HepG2 (cell line): ENCODE measurements around the gene LYRM4. TPM values are rescaled to one million over a fixed set of nuclear protein-coding genes. Genes with fewer than 3 reads are reported as not detected.

Experiments
- ATAC-seq: fragments of 200-7000 bp; cut with Tn5 transposase; 3 replicates; pipeline ENCODE4 v1.9.1; 2020; ENCODE audit warnings: mild to moderate bottlenecking, moderate library complexity
- BruUV-seq: library from RNA; stranded (reverse); fragments of 400-500 nt; replicated peaks from 2 replicates; lab custom pipeline; 2021; lab: Mats Ljungman, UMichigan
- CTCF ChIA-PET: fragments of 300-600 bp; formaldehyde crosslinking; extraction: SDS; loops from one replicate; lab custom pipeline; 2021; ENCODE audit warnings: low total read pairs, inconsistent platforms, low intra/inter-chr PET ratio; lab: Yijun Ruan, JAX
- POLR2A ChIA-PET: fragments of 350-600 bp; sonication (Branson Sonifier 250); formaldehyde crosslinking; loops from one replicate; lab custom pipeline; 2020; ENCODE audit warnings: antibody characterized with exemption, inconsistent platforms; lab: Yijun Ruan, JAX
- DNase-seq: peaks from one replicate; pipeline ENCODE4 v3.0.0-alpha.2; 2015; ENCODE audit warnings: low spot score
- FAIRE-seq: peaks from 3 replicates; lab custom pipeline; 2011; peaks lifted over from hg19 to GRCh38; lab: Jason Lieb, UNC
- H2AFZ ChIP-seq: one replicate; pipeline ENCODE4 v1.6.1; 2011; ENCODE audit warnings: low read length, inconsistent platforms
- H3K27ac ChIP-seq: fragments of 300-600 bp; 3 replicates; pipeline ENCODE4 v1.8.0; 2011; ENCODE audit warnings: mixed run types, mild to moderate bottlenecking, mixed read lengths, low read length, inconsistent platforms; ENCODE audit not compliant: insufficient read depth; ENCODE audit errors: extremely low read length
- H3K27me3 ChIP-seq, 2 experiments: fragments of 200-600 bp in 1 of 2; 2 replicates in 1 of 2; 3 replicates in 1 of 2; pipeline versions ENCODE4 v1.6.0 to v1.8.0; 2011; ENCODE audit warnings: low read length in 2 of 2, mild to moderate bottlenecking in 2 of 2, moderate library complexity in 2 of 2, inconsistent platforms in 1 of 2; ENCODE audit not compliant: insufficient read depth in 2 of 2, control insufficient read depth in 1 of 2
- H3K36me3 ChIP-seq, 2 experiments: fragments of 200-600 bp in 1 of 2; replicated peaks in 1 of 2; 2 replicates in 1 of 2; 3 replicates in 1 of 2; pipeline versions ENCODE4 v1.5.1 to v1.8.0; 2011; ENCODE audit warnings: low read length in 2 of 2, inconsistent platforms in 1 of 2; ENCODE audit not compliant: insufficient read depth in 2 of 2, control insufficient read depth in 1 of 2
- H3K4me1 ChIP-seq: 2 replicates; pipeline ENCODE4 v1.5.1; 2012; ENCODE audit warnings: low read length, inconsistent platforms; ENCODE audit not compliant: insufficient read depth
- H3K4me2 ChIP-seq: 2 replicates; pipeline ENCODE4 v1.6.0; 2011; ENCODE audit warnings: low read depth, low read length, inconsistent platforms
- H3K4me3 ChIP-seq, 3 experiments: fragments of 200-600 bp in 1 of 3; sonication (generic), shearing (Covaris generic) in 1 of 3; replicated peaks in 1 of 3; 2 replicates each; pipeline ENCODE4 v1.5.1; 2011 to 2016; ENCODE audit warnings: low read length in 3 of 3, inconsistent platforms in 2 of 3, low read depth in 2 of 3, mild to moderate bottlenecking in 2 of 3, control low read depth in 1 of 3, mixed read lengths in 1 of 3; ENCODE audit not compliant: insufficient read depth in 1 of 3
- H3K79me2 ChIP-seq: one replicate; pipeline ENCODE4 v1.6.1; 2011; ENCODE audit warnings: low read length, inconsistent platforms; ENCODE audit not compliant: insufficient read depth
- H3K9ac ChIP-seq: 2 replicates; pipeline ENCODE4 v1.6.0; 2011; ENCODE audit warnings: mild to moderate bottlenecking, low read depth, low read length, inconsistent platforms; ENCODE audit not compliant: insufficient read depth
- H3K9me3 ChIP-seq: 2 replicates; pipeline ENCODE4 v1.5.1; 2012; ENCODE audit warnings: mild to moderate bottlenecking, low read length
- H4K20me1 ChIP-seq: 2 replicates; pipeline ENCODE4 v1.6.0; 2011; ENCODE audit warnings: inconsistent platforms, mild to moderate bottlenecking, low read length, moderate library complexity; ENCODE audit not compliant: insufficient read depth
- CREB1 ChIP-seq, 2 experiments: fragments of 450-650 bp in 1 of 2; IDR thresholded peaks; 2 replicates each; pipeline ENCODE4 v1.6.1; 2016 to 2017; ENCODE audit warnings: control low read depth in 1 of 2, mild to moderate bottlenecking in 1 of 2, missing compliant biosample characterization in 1 of 2, missing genetic modification characterization in 1 of 2
- DR1 ChIP-seq: sonication (generic); formaldehyde crosslinking; IDR thresholded peaks from 2 replicates; pipeline ENCODE4 v1.8.0; 2021; ENCODE audit warnings: mild to moderate bottlenecking, missing genetic modification reagents, inconsistent platforms
- KAT7 ChIP-seq: IDR thresholded peaks from 2 replicates; pipeline ENCODE4 v1.6.1; 2018; ENCODE audit warnings: borderline replicate concordance, missing compliant biosample characterization
- KIAA2018 ChIP-seq: sonication (generic); formaldehyde crosslinking; IDR thresholded peaks from 2 replicates; pipeline ENCODE4 v1.5.0; 2020; ENCODE audit warnings: mild to moderate bottlenecking, missing genetic modification reagents, borderline replicate concordance
- MXD1 ChIP-seq: sonication (generic); formaldehyde crosslinking; IDR thresholded peaks from 2 replicates; pipeline ENCODE4 v1.4.0; 2020; ENCODE audit warnings: mild to moderate bottlenecking, missing genetic modification reagents
- MYPOP ChIP-seq: sonication (generic); formaldehyde crosslinking; IDR thresholded peaks from 2 replicates; pipeline ENCODE4 v1.8.1; 2023; ENCODE audit warnings: mild to moderate bottlenecking, moderate library complexity, missing genetic modification reagents
- PPARG ChIP-seq: conservative IDR thresholded peaks from 2 replicates; pipeline ENCODE4 v1.6.1; 2016; ENCODE audit warnings: missing biosample characterization, missing genetic modification reagents
- SRF ChIP-seq: IDR thresholded peaks from 2 replicates; pipeline ENCODE4 v1.6.1; 2011; ENCODE audit warnings: mild to moderate bottlenecking, low read depth, low read length, moderate library complexity
- THAP11 ChIP-seq: IDR thresholded peaks from 2 replicates; pipeline ENCODE4 v1.6.1; 2016; ENCODE audit warnings: missing biosample characterization, missing genetic modification reagents
- YEATS2 ChIP-seq: sonication (generic); formaldehyde crosslinking; IDR thresholded peaks from 2 replicates; pipeline ENCODE4 v1.4.0; 2020; ENCODE audit warnings: missing genetic modification reagents, borderline replicate concordance
- ZFP1 ChIP-seq: IDR thresholded peaks from 2 replicates; pipeline ENCODE4 v1.6.1; 2016
- ZNF564 ChIP-seq: sonication (generic); formaldehyde crosslinking; IDR thresholded peaks from 2 replicates; pipeline ENCODE4 v1.8.1; 2023; ENCODE audit warnings: mild to moderate bottlenecking, missing genetic modification reagents
- ZNF589 ChIP-seq: sonication (generic); formaldehyde crosslinking; conservative IDR thresholded peaks from 2 replicates; pipeline ENCODE4 v1.8.0; 2022; ENCODE audit warnings: mild to moderate bottlenecking, moderate library complexity, missing genetic modification reagents
- ZNF788 ChIP-seq: sonication (generic); formaldehyde crosslinking; IDR thresholded peaks from 2 replicates; pipeline ENCODE4 v1.5.0; 2020; ENCODE audit warnings: mild to moderate bottlenecking, missing genetic modification reagents, borderline replicate concordance
- in situ Hi-C: cut with HindIII; loops from 2 replicates; pipeline ENCODE4 v1.10.0; 2017; ENCODE audit warnings: low pct_unique_long_range_greater_than_20kb; ENCODE audit not compliant: extremely low pct_ligation_motif_present
- intact Hi-C: fragments of 100-400 bp; cut with micrococcal nuclease; formaldehyde crosslinking; loops from one replicate; pipeline ENCODE4 v1.10.0; 2022; ENCODE audit not compliant: unreplicated experiment
- polyA plus RNA-seq, 8 experiments: library from polyadenylated mRNA; depleted of rRNA in 3 of 8; stranded (reverse) in 7 of 8; unstranded in 1 of 8; fragments of >200 nt; fragmentation: Illumina TruSeq in 4 of 8; extraction: Trizol in 4 of 8; gene quantifications; 2 replicates each; pipeline versions ENCODE4 v1.2.1 to v1.2.3, GENCODE V29; 2011 to 2016; ENCODE audit warnings: low read depth in 4 of 8, missing spikeins in 1 of 8, mixed read lengths in 1 of 8; ENCODE audit not compliant: insufficient read depth in 1 of 8
- total RNA-seq, 5 experiments: library from RNA; depleted of rRNA; stranded (reverse); fragments of >200 nt; fragmentation: Illumina TruSeq; extraction: Trizol; gene quantifications; 2 replicates each; pipeline ENCODE4 v1.2.3, GENCODE V29; 2016; ENCODE audit warnings: low read depth in 1 of 5
- TF ChIP-seq, protein P1 (sequence below): sonication (generic); formaldehyde crosslinking; IDR thresholded peaks from 2 replicates; pipeline ENCODE4 v1.4.0; 2020; ENCODE audit warnings: missing genetic modification reagents

Gene LYRM4
- total and polyA plus RNA-seq, 2 of the 13 experiments (the other 11 are each of a cell fraction or from before 2014, with no cell fraction given): 64.6 to 67.5 TPM

DNA sequence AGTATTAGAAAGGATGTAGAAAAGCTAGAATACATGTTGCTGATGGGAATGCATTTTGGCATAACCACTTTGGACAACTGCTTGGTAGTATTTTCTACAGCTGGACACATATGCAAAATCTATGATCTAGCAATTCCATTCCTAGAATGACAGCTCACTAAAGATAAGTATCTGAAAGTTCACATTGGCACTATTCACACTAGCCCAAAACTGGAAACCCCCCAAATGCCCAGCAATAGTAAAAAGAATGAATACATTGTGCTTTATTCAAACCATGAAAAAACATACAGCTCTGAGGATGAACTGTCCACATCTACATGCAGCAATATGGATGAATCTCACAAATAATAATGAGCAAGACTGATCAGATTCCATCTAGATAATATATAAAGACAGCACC is 96.7 kb downstream of the LYRM4 start:
- TF ChIP-seq SRF (no peak), ZFP1 (no peak), ZNF589 (CRISPR knock-in tag) (no peak), ZNF564 (CRISPR knock-in tag) (no peak), KIAA2018 (CRISPR knock-in tag) (no peak), ZNF788 (CRISPR knock-in tag) (no peak), MXD1 (CRISPR knock-in tag) (no peak), YEATS2 (CRISPR knock-in tag) (no peak), CREB1 (IDR thresholded peaks at IDR 0.05) (no peak), CREB1 (CRISPR knock-in tag; IDR thresholded peaks at IDR 0.05) (no peak), KAT7 (no peak), DR1 (CRISPR knock-in tag) (no peak), THAP11 (CRISPR knock-in tag) (no peak), PPARG (CRISPR knock-in tag) (no peak), MYPOP (CRISPR knock-in tag) (no peak)
- TF ChIP-seq, protein P1, sequence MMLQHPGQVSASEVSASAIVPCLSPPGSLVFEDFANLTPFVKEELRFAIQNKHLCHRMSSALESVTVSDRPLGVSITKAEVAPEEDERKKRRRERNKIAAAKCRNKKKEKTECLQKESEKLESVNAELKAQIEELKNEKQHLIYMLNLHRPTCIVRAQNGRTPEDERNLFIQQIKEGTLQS (CRISPR knock-in tag): no peak
- TF ChIP-seq, all 625 proteins: peak for 0
- ATAC-seq (no peak), FAIRE-seq (no peak), DNase-seq (no peak)
- no peak overlapping the region for H2AFZ ChIP-seq
- no peaks in the 10 kb centered on the region for H3K27me3 ChIP-seq
- no peaks in the 10 kb centered on the region for H3K9me3 ChIP-seq
- H3K9ac ChIP-seq: no peak overlapping the region
- intact Hi-C loops (no loop called here), in situ Hi-C loops (no loop called here)
- no peak overlapping the region for H3K4me3 ChIP-seq
- no peaks in the 10 kb centered on the region for H4K20me1 ChIP-seq
- no peaks in the 10 kb centered on the region for H3K4me1 ChIP-seq
- BruUV-seq: no TSS peak
- H3K27ac ChIP-seq: no peak overlapping the region
- ChIA-PET CTCF (no interaction called here), POLR2A (no interaction called here)
- no peak overlapping the region for H3K4me2 ChIP-seq
- H3K79me2 ChIP-seq: no peaks in the 10 kb centered on the region
- H3K36me3 ChIP-seq: no peaks in the 10 kb centered on the region
